Thyroid gland (tissue), 4 donors: ENCODE measurements around the gene SPCS1. TPM values are rescaled to one million over a fixed set of nuclear protein-coding genes. Genes with fewer than 3 reads are reported as not detected.

ENCODE experiments used
- DNase-seq, 2 donors: peaks; one replicate each; pipeline ENCODE4 v3.0.0-alpha.2; 2019
- H3K27ac ChIP-seq, 3 donors: fragments of 200-600 bp; sonication (generic); 1 replicate in 2 of 3; 2 replicates in 1 of 3; pipeline ENCODE4 v1.5.1; 2016 to 2019; ENCODE audit warnings: mild to moderate bottlenecking in 1 of 3, moderate library complexity in 1 of 3
- H3K27me3 ChIP-seq: fragments of 200-600 bp; sonication (generic); one replicate; pipeline ENCODE4 v1.5.1; 2019
- H3K36me3 ChIP-seq, 2 donors: fragments of 200-600 bp; sonication (generic); one replicate each; pipeline ENCODE4 v1.5.1; 2016 to 2019
- H3K4me1 ChIP-seq, 2 donors: fragments of 200-600 bp; sonication (generic); one replicate each; pipeline ENCODE4 v1.5.1; 2017 to 2019
- H3K4me3 ChIP-seq, 3 donors: fragments of 200-600 bp; sonication (generic); replicated peaks in 1 of 3; 1 replicate in 2 of 3; 2 replicates in 1 of 3; pipeline ENCODE4 v1.5.1; 2016; ENCODE audit warnings: mild to moderate bottlenecking in 1 of 3
- H3K9me3 ChIP-seq: fragments of 200-600 bp; sonication (generic); one replicate; pipeline ENCODE4 v1.5.1; 2017
- POLR2A ChIP-seq, 2 donors: fragments of 450-650 bp; IDR thresholded peaks; one replicate each; pipeline ENCODE4 v1.6.1; 2017; ENCODE audit warnings: antibody characterized with exemption in 2 of 2, mild to moderate bottlenecking in 2 of 2, moderate library complexity in 1 of 2
- WGBS, 2 donors: methylation state at CpG; one replicate each; pipeline ENCODE4 v1.1.5; 2017; 5-methylcytosine and 5-hydroxymethylcytosine counted together
- intact Hi-C: fragments of 100-400 bp; cut with DNase I; formaldehyde crosslinking; loops from one replicate; pipeline ENCODE4 v1.15.1; 2023
- total RNA-seq, 4 donors: library from RNA; depleted of rRNA; stranded (reverse); fragments of >200 nt; gene quantifications; one replicate each; pipeline ENCODE4 v1.2.3, GENCODE V29; 2016
- TF ChIP-seq, protein P1 (sequence below), 6 experiments: fragments of 200-600 bp in 3 of 6; fragments of 450-650 bp in 3 of 6; sonication (generic) in 3 of 6; IDR thresholded peaks; one replicate each; pipeline ENCODE4 v1.5.1; 2016 to 2019; ENCODE audit warnings: antibody characterized with exemption in 6 of 6, mild to moderate bottlenecking in 2 of 6, inconsistent platforms in 1 of 6, moderate library complexity in 1 of 6

The SPCS1 gene
- total RNA-seq, 4 donors from 2014 or later: 134 to 263 (median 185) TPM

DNA sequence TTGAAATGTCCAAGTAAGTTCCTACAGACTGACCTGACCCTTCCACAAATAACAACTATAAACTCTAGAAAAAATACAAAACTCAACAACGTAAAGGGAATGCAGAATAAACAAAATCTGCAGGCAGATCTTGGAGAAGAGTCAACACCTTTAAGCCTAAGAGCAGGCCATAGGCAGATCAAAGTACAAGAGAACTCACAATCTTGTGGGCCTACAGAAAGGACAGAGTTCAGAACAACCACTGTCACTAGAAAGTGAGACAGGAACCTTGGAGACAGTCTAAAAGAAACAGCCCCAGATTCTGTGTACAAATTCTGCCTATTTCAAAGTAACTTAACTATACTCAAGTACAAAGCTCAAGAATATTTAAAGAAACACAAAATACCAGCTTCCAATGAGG is 33.8 kb downstream of the SPCS1 start:
- Histone ChIP-seq H3K4me1 (no peaks in the 10 kb centered on the region), H3K27me3 (no peaks in the 10 kb centered on the region), H3K36me3 (peaks cover 45 to 80% of the 10 kb centered on the region in 2 donors), H3K4me3 (no peak overlapping the region), H3K9me3 (no peaks in the 10 kb centered on the region), H3K27ac (no peak overlapping the region)
- WGBS, 2 donors: 70 to 81% methylated on average over 1 of the region's 1 CpG
- TF ChIP-seq POLR2A (IDR thresholded peaks at IDR 0.05): no peak
- TF ChIP-seq, protein P1, sequence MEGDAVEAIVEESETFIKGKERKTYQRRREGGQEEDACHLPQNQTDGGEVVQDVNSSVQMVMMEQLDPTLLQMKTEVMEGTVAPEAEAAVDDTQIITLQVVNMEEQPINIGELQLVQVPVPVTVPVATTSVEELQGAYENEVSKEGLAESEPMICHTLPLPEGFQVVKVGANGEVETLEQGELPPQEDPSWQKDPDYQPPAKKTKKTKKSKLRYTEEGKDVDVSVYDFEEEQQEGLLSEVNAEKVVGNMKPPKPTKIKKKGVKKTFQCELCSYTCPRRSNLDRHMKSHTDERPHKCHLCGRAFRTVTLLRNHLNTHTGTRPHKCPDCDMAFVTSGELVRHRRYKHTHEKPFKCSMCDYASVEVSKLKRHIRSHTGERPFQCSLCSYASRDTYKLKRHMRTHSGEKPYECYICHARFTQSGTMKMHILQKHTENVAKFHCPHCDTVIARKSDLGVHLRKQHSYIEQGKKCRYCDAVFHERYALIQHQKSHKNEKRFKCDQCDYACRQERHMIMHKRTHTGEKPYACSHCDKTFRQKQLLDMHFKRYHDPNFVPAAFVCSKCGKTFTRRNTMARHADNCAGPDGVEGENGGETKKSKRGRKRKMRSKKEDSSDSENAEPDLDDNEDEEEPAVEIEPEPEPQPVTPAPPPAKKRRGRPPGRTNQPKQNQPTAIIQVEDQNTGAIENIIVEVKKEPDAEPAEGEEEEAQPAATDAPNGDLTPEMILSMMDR (IDR thresholded peaks at IDR 0.05): no peak
- intact Hi-C loops: loop anchor here (10.0 kb wide), 1 partner anchor 335 kb away; no protein-coding TSS in a partner anchor
- DNase-seq: no peak

DNA sequence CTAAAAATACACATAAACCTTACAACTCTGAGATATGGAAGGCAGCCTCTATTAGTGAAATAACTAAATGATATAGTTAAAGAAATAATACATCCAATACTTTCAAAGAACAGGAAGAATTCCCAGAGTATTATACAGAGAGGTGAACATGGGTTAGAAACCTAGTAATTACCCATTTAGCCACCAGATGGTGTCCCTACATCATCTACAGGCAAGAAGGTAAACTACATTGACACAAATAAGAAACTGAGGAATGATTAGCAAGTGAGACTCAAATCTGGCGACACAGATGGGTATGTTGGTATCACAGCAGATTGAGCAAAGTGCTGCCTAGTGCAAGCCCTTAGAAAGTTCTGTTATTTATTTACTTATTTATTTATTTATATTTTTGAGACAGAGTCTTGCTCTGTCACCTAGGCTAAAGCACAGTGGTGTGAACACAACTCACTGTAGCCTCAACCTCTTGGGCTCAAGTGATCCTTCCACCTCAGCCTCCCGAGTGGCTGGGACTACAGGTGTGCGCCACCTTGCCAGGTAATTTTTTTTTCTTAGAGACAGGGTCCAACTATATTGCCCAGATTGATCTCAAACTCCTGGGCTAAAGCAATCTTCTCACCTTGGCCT is 36.6 kb downstream of the SPCS1 start:
- 92 to 95% methylated on average over 3 of the region's 3 CpGs for whole genome bisulfite sequencing, 2 donors
- no peaks in the 10 kb centered on the region for H3K4me1 ChIP-seq
- no peak overlapping the region for H3K27ac ChIP-seq
- intact Hi-C loops: loop anchor here (10.0 kb wide), 1 partner anchor 332 kb away; no protein-coding TSS in a partner anchor
- no peak for TF ChIP-seq POLR2A (IDR thresholded peaks at IDR 0.05)
- TF ChIP-seq, protein P1 (IDR thresholded peaks at IDR 0.05): peak in 4 of 6 experiments; percentile 20 to 46 (median 42)
- H3K9me3 ChIP-seq: no peaks in the 10 kb centered on the region
- no peak overlapping the region for H3K4me3 ChIP-seq
- H3K36me3 ChIP-seq: peaks cover 62 to 82% of the 10 kb centered on the region in 2 donors
- H3K27me3 ChIP-seq: no peaks in the 10 kb centered on the region
- no peak for DNase-seq

DNA sequence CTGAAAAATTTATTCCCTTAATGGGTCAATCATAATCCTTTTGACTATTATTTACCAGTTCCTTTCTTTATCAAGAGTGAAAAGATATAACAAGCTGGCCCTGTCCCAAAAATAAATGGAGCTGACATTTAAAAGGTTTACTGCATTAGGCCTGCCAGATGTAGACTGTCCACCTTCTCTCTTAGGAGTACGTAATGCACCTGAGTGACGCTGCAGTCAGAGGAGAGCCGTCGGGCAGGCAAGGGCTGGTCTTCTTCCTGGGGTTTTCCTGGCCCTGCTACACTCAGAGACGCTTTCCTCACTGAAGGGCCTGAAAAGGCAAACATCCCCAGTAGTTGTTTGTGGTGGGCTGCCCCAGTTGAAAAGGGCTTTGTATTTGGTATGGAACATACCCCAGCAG is 37.2 kb downstream of the SPCS1 start:
- 91 to 95% methylated on average over 5 of the region's 5 CpGs for WGBS, 2 donors
- intact Hi-C loops: loop anchor here (10.0 kb wide), 1 partner anchor 332 kb away; no protein-coding TSS in a partner anchor
- H3K36me3 ChIP-seq: peaks cover 62 to 83% of the 10 kb centered on the region in 2 donors

DNA sequence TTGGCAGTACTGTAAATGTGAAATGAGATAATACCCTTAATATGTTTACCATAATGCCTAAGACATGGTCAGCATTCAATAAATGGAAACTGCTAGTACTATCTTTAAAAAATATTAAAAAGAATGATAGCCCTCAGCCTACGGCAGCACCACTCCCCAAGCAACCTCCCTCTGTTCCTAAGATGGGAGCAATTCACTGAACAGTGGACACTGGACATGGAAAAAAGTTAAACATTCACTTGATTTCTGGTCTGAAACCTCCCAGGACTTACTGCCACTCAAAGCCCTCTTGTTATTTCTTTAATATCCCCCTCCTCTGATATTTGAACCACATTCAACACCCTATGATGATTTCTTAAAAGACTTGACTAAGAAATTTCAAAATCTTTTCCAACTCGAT is 37.8 kb downstream of the SPCS1 start:
- H3K27me3 ChIP-seq: no peaks in the 10 kb centered on the region
- H3K4me1 ChIP-seq: no peaks in the 10 kb centered on the region
- no peaks in the 10 kb centered on the region for H3K9me3 ChIP-seq
- intact Hi-C loops: loop anchor here (10.0 kb wide), 1 partner anchor 331 kb away; no protein-coding TSS in a partner anchor
- no peak overlapping the region for H3K27ac ChIP-seq
- 90 to 93% methylated on average over 2 of the region's 2 CpGs for WGBS, 2 donors
- no peak overlapping the region for H3K4me3 ChIP-seq
- DNase-seq: no peak
- peaks cover 59 to 82% of the 10 kb centered on the region in 2 donors for H3K36me3 ChIP-seq
- TF ChIP-seq POLR2A (IDR thresholded peaks at IDR 0.05): no peak
- TF ChIP-seq, protein P1 (IDR thresholded peaks at IDR 0.05): no peak

More for the DNA sequence above, 37.2 kb downstream of the SPCS1 start:
- DNase-seq: no peak
- no peak for TF ChIP-seq POLR2A (IDR thresholded peaks at IDR 0.05)
- TF ChIP-seq, protein P1 (IDR thresholded peaks at IDR 0.05): no peak
- Histone ChIP-seq H3K9me3 (no peaks in the 10 kb centered on the region), H3K4me1 (no peaks in the 10 kb centered on the region), H3K27ac (no peak overlapping the region), H3K4me3 (no peak overlapping the region), H3K27me3 (no peaks in the 10 kb centered on the region)

DNA sequence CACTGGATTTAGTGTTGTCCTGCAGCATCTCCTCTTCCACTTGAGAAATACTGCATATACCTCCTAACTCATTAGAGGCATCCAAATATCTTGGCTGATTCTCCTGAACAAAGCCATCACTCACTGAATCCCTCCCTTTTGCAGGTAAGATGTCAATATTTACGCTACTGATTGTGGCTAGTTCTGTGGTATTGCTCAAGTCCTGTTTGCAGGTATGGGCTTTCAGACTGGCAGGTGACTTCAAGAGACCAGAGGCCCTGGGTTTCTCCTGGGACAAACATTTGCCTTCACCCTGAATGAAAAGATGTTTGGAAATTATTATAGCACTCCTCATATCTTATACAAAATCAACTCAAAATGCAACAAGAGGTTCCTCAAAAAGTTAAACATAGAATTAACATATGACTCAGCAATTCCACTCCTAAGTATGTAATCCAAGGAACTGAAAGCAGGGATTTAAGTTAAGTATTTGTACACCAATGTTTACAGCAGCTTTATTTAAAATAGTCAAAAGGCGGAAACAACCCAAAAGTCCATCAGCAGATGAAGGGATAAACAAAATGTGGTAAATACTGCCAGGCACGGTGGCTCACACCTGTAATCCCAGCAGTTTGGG is 46.2 kb downstream of the SPCS1 start:
- DNase-seq: no peak
- Histone ChIP-seq H3K9me3 (no peaks in the 10 kb centered on the region), H3K4me1 (no peaks in the 10 kb centered on the region), H3K27ac (no peak overlapping the region), H3K4me3 (no peak overlapping the region), H3K27me3 (no peaks in the 10 kb centered on the region), H3K36me3 (peaks cover 46 to 53% of the 10 kb centered on the region in 2 donors)
- intact Hi-C loops: no loop called here
- no peak for TF ChIP-seq POLR2A (IDR thresholded peaks at IDR 0.05)
- TF ChIP-seq, protein P1 (IDR thresholded peaks at IDR 0.05): no peak
- WGBS, 2 donors: 94 to 97% methylated on average over 3 of the region's 3 CpGs
